CD4-positive, alpha-beta T cell treated with Interleukin-6 at 100 ng/mL for 8 hours (primary cell): ENCODE measurements around the gene STK33.

Experiments
- DNase-seq: peaks from one replicate; pipeline ENCODE4 v3.0.0-alpha.2; 2020; ENCODE audit warnings: mixed read lengths, low spot score

Gene STK33

DNA sequence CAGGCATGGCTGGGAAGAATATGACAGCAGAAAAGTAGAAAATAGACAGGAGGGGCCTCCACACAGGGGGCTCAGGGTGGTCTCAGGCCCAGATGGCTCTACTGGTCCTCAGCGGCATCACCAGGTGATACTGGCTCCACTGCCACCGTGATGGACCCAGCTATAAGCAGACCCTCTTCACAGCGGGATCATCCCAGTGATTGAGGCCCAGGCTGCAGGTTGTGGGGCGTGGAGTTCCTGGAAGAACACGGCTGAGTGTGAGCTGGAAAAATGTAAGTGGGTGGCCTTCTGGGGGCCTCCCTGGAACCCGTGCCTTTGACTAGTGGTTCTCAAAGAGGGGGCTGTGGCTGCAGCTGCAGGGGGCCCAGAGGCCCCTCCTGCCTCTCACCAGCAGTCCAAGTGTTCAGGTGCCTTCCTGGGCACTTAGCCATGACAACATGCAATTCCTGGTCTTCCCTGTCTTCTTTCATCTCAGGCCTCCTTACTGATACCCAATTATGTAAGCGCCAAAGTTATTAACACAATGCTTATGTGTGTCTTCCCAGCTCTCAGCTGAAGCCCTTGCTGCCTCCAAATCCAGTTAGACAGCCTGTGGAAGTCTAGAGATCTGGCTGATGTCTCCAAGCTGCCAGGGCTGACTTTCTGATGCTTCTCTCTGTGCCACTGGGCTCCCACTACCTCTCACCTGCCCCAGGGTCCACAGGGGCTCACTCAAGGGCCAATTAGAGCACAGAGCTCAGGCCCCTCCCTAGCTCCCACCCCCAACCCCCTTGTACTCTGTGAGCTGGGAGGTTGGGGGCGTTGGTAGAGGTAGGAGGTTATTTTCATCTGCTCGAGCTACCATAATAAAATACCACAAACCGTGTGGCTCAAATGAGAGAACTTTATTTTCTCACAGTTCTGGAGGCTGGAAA lies 220.3 kb downstream of the STK33 start:
- DNase-seq = no peak

DNA sequence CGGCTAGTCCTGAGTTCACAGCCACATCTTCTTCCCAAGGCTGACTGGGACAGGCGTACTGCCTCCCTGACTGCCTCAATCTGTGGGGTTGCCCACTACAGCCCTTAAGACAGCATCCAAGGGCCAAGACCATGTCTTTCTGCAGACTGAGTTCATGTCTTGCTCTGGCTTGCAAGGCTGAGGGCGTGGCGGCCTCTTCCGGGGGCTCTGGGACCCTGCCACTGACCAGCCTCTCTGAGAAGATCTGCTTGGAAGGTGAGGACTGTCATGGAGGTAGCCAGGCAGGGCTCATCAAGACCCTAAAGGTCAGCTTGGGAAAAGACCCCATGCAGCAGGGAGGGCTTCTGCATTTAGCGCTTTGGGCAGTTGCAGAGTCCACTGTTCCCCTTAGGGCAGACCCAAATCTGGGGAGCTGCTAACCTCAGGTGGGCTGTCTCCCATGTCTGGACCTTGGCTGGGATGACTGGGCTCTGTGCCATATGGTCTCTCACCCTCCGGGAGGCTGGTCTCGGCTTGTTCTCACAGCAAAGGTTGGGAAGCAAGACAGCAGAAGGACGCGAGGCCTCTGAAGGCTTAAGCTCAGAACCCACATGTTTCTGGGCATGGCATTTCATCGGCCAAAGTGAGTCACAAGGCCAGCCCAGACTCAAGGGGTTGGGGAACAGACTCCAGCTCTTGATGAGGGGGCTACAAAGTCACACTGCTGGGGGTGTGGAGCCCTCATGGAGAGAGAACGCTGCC lies 221.2 kb downstream of the STK33 start:
- no peak for DNase-seq

DNA sequence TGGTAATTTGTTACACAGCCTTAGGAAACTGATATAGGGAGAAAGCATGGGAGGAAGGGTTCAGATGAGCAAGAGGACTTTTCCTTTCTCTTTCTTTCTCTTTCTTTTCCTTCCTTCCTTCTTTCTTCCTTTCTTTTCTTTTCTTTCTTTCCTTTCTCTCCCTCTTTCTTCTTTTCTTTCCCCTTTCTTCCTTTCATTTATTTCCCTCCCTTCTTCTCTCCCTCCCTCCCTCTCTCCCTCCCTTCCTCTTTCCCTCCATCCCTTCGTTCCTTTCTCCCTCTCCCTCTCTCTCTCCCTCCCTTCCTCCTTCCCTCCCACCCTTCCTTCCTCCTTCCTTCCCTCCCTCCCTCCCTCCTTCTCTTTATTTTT lies 222.5 kb downstream of the STK33 start:
- DNase-seq = no peak

DNA sequence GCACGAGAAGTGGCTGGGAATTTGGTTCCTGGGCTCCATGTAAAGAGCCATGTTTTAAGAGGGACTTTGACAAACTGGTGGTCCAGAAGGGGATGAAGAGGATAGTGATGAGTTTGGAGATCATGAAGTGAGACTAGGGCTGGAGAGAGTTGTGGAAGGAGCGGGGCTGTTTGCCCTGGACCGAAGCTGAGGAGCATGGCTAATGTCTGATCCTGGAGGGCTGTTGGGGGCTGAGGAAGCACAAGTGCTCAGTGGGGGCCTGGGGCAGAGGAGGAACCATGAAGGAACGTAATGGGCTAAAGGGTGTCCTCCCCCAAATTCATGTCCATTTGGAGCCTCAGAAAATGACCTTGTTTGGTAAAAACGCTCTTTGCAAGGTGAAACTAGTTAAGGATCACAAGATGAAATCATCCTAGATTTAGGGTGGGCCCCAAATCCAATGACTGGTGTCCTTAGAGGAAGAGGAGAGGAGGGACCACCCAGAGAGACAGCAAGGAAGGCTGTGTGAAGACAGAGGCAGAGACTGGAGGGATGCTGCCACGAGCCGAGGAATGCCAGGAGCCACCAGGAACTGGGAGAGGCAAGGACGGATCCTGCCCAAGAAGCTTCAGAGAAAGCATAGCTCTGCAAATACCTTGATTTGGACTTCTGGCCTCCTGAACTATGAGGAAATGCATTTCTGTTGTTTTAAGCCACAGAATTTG lies 223.1 kb downstream of the STK33 start:
- DNase-seq = no peak

DNA sequence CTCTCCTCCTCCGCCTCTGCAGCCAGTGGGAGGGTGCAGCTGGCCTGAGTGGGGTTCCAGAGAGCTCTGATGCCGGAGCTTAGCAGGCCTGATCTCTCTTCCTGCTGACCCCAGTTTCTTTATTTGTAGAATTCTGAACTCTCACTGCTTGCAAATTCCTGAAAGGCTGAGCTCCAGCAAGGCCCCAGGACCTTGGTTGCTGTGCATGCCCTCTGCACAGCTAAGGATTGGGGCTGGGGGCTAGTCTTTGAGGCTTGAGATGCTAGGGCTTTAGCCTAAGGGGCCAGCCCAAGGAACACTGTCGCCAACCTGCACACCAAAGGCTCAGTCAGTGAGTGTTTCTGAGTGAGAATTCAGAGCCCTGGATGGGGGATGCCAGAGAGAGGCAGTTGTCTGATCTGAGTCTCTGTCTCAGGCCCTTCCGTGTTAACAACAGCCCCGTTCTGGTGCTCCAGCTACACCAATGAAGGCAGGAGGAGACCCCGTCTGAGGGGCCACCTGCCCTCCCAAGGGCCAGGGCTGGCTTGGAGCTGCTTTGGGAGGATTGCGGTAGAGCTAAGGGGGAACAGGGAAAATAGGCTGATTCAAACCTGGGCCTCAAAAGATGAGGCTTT lies 224.3 kb downstream of the STK33 start:
- no peak for DNase-seq

DNA sequence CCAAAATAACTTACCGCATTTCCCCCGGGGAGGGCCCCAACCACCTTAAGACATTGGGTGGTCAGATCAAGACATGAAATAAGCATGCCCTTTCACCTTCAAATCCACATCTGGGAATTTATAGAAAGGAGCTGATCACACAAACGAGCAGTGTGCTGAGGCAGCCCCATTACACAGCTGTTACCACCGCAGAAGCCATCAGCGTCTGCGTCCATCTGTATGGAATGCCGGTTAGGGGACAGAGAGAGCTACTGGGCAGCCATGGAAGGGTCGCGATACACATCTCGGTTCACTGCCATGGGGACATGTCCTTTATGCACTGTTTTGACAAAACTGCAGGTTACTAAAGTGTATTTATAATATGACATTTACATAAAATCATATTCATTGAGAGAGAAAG lies 225.3 kb downstream of the STK33 start:
- DNase-seq = no peak

DNA sequence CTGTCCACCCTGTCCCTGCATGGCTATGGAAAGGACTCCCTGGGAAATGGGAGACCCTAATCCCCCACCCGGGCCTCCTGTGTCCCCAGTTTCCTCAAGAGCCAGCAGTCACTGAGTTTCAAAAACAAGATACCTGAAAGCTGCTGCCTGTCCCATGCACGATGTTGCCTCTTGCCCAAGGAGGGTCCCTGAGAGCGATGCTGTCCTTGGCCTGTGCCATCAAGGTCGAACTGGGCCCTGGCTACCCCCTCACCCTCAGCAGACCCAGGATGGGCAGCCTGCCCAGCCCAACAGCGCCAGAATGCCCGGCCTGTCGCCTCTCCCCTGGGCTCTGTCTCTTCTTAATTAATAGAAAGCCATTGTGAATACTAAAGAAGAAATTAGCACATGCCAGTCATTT lies 225.8 kb downstream of the STK33 start:
- DNase-seq = no peak

DNA sequence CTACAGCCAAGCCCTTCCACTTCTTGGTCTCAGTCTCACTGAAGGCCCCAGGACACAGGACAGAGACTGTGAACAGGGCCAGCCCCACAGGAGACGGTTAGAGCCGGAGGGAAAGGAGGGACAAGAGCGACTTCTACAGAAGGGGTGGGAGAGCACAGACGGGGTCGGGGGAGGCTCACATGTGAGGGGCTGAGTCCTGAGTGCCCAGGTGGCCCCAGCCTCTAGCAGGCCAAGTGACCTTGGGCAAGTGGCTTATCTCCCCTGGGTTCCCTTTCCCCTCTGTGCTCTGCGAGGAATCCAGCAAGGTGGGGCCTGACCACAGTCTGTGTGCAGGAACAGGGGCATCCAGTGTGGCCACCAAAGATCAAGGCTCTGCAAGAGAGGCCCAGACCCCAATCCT lies 227.7 kb downstream of the STK33 start:
- DNase-seq = no peak

DNA sequence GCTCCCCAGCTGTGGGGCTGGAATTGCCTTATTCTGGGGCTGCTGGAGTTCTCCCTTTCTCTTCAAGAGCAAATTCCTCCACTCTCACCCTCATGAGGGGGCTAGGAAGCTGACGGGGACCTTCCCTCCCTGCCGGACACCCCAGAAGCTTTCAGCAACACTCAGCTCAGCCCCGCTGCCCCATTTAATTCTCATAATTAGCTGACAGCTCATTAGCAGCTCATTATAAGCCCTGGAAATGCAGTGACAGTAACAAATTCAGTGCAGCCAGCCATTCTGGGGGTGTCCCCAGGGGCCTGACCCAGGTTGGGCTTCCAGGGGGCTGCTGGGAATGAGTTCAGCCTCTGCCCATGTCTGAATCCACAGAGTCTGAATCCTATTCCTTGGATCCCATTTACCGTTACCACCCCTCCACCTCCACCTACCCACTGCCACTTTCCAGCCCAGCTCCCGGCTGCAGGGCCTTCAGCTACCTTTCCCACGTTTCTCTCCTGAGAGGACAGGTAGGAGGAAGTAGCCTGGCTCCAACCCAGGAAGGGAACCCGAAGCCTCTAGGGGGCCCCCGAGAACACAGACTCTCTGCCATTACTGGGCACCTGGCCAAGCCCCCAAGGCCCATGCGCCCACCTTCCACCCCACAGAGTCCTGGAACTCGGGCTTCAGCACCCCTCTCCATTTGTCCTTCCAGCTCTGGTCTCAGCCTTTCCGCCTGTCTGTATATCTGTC lies 228.6 kb downstream of the STK33 start:
- DNase-seq = no peak

DNA sequence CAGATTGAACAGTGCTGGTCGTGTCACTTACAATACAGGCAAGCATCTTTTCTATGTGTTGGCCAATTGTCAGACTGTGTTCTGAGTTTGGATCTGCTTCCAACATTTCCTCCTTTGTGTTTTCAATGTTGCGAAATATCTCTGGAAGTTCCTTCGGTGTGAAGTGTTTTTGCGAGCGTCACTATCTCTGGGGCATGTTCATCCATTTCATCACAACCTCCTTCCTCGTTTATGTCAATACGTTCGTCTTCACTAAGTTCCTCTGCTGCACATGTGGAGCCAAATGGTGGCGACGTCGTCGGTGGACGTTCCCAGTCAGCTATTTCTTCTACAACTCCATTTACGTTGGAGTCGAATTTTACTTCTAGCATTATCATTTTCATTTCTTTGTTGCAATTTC lies 230.1 kb downstream of the STK33 start:
- no peak for DNase-seq

DNA sequence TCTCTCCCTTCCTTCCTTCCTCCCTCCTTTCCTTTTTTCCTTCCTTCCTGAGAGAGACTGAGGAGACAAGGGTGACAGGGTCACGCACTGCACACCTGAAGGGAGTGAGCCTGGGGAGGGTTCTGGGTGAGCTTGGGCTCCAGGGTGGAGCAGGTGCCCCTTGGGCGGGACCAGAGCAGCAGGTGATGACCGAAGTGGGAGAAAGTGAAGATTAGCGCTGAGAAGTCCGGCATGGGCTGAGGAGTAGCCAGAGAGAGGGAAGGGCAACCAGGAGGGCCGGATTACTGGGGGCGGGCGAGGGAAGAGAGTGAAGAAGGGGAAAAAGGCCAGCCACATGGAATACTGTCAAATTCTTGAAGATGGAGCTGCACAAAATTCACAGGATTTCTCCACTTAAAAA lies 231.1 kb downstream of the STK33 start:
- no peak for DNase-seq

DNA sequence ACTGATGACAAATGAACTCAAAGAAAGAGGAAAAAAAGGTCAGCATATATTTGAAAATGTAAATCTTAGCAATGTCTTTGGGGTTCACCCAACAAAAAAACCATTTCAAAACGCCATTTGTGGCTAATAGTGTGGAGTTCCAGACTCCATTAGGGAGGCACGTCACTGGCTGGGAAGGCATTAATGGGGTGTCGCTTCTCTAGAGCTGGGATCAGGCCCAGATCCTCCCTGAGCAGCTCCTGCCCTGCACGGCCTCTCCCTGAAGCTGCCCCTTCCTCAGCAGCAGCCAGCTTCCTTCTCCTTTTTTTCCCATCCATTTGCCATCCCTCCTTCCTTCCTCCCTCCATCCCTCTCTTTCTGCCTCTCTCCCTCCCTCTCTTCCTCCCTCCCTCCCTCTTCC lies 231.5 kb downstream of the STK33 start:
- DNase-seq = no peak

DNA sequence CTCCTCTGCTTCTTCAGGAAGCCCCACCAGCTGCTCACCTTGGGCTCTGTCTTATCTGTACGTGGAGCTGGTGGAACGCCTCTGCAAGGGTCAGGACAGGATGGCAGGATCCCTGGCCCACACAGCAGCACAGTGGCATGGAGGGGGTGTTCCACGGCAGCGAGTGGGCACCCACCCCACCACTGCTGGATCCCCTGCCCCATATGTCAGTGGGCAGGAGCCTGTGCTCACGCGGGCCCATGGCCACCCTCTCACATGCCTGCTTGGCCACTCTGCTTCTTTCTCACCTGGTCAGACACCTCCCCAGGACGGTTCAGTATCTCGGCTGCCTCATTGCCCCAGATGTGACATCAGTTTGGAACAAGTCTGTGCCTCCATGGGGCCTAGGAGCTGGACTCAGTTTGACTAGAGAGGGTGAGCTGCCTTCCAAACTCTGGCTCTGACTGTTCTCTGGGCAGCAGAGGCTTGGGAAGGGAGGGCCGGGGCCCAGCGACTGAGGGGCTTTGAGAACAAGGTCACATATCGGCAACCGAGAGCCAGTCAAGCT lies 232.3 kb downstream of the STK33 start:
- no peak for DNase-seq

DNA sequence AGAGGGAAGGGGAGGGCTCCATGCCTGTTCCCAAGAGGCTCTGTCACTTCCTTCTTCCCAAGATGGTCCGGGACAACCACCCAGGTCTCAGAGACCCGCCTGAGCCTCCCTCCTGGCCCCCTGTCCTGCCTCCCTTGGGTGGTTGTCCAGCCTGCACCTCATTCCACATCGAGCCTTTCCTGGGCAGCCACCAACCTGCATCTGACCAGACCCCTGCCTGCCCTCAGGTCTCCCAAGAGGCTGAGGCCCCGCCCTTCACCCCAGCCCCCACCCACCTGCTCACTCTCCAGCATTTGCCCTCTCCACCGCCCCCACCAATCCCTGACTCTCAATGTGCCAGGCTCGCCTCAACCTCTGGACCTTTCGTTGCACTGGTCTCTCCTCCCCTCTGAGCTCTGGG lies 232.8 kb downstream of the STK33 start:
- no peak for DNase-seq

DNA sequence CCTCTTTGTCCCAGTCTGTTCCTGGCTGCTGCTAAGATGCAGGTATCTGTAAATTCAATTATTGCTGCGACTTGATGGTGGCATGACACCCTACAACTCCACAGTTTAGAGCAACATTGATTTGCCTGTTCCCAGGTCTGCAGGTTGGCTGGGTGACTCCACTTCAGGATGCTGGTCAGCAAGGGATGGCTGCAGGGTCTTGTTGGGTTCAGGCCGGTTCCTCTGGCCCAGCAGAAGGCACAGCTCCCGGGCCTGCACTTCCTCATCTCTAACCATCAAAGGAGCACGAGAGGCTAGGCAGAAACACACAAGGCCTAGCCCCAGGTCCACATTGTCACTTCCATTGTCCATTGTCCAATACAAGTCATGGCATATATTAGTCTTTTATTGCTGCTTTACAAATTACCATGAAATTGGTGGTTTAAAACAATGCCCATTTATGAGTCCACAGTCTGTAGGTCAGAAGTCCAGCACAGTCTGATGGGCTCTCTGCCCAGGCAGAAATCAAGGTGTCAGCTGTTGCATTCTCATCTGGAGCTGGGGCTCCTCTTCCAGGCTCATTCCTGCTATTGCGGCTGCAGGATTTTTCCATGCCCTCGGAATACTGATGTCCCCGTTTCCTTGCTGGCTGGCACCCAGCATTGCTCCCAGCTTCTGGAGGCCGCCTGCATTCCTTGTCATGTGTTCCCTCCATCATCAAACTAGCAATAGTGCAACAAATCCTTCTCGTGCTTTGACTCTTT lies 233.8 kb downstream of the STK33 start:
- DNase-seq = no peak

DNA sequence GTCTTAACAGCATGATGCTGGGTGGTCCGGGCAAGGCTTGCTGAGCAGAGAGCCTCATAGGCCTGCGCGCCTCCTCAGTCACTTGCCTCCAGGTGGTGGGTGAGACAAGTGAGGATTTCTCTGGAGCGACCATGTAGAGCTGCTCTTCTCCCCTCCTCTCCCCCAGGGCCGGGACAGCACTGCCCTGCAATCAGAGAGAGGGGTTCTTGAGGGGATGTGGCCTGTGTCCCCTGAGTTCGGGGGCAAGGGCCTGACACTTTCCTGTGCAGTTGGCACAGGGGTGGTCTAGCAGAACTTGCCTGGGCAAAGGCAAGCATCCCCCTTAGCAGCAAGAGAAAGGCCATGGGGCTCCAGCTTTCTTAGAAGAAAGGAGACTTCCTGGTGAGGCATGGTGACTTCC lies 234.5 kb downstream of the STK33 start:
- DNase-seq = no peak

DNA sequence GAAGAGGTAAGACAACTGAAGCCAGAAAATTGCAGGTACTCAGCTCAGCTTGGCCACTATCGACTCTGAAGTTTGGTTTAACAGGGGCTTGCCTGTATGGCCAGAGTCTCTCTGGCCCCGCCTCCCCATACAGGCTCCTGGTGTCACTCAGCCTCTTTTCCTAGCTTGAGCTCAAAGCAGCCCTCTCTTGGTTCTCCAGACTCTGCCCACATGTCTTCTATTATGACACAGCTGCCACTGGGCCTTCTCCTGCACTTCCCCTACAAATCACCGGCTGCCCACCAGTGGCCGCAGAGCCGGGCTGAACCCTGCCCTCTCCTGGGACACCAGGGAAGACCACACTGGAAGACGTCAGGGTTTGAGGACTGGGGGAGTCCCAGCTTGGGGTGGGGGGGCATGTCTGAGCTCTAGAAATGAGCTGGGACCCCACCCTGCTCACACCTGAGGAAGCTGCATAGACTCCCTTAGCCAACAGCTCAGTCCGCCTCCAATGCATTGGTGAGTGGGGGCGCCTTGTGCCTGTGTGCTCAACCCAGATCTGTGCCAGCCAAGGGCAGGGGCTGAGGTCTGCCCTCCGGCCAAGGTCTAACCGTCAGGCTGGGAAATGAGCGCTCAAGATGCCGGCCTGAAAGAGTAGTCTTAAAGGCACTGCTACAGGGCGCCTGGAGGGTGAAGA lies 236.0 kb downstream of the STK33 start:
- no peak for DNase-seq

DNA sequence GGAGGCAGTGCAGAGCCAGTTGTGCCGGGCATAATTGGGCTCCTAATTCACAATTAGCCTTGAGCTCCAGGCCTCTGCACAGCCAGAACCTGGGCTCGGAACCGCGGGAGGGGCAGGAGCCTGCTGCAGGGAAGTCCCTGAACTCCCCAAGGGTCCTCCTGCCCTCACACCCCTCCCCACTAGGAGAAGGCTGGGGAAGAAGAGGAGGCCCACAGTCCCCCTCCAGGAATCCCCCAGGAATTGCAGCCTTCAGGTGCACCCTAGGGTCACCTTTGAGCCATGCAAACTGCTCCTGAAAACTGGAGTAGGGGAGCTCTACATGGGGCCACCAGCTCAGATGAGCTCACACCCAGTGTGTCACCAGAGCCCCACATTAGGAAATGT lies 236.5 kb downstream of the STK33 start:
- no peak for DNase-seq

DNA sequence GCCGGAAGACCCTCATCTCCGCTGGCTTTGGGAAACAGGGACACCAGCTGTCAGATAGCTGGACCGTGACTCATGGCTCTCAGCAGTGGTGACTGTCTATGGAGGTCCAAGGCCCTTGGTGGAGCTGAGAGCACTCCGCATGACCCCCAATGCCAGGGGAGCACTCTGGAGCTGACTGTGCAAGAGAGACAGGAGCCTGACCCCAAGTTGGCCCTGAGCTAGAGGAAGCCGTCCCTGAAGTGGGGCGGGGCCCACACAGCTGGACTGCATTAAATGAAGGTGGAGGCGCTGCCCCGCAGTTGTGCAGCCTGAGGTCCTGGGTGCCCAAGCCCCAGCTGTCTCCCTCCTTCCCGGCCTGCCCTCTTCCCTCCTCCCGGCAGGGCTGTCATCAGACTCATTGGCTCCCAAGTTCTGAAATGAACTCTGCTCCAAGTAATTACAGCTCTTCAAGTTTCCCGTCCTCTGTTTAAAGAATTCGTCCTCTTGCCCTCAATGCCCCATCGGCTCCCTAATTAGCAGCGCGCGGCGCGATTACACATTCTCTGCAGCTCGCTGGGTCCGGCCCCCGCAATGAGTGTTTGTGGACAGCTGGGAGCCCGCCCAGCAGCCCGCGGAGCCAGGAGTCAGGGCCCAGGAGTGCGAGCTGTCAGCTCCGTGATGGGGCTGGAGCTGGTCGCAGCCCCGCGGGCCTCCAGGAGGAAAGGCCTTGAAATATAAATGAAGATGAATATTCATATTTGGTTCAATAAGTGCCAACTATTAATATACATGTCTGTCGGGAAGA lies 237.1 kb downstream of the STK33 start:
- DNase-seq = no peak
